ENCODE results near the gene GATA6. TPM values are rescaled to one million over a fixed set of nuclear protein-coding genes. Genes with fewer than 3 reads are reported as not detected.

GATA6 gene
- total RNA-seq, 1 donor from 2014 or later = 60.9 TPM

DNA sequence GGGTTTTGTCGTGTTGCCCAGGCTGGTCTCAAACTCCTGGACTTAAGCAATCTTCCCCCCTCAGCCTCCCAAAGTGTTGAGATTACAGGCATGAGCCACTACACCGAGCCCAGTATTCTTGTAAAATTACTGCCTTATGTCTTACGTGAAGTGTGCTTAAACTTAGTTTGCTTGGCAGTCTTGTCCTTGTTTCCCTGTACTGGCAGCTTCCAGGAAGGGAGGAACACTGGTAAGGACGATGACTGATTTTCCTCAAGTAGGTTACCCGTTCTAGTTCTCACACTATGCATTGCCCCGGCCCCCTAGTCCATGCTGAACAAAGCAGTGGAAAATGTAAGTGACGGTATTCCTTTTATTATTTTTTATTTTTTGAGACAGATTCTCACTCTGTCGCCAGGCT lies 19.7 kb upstream of the GATA6 start:
- H3K4me1 ChIP-seq = no peaks in the 10 kb centered on the region
- H3K4me3 ChIP-seq = no peak overlapping the region
- H3K27ac ChIP-seq (replicated peaks) = no peak overlapping the region
- intact Hi-C loops (cut with micrococcal nuclease) = no loop called here
- TF ChIP-seq, protein P1, sequence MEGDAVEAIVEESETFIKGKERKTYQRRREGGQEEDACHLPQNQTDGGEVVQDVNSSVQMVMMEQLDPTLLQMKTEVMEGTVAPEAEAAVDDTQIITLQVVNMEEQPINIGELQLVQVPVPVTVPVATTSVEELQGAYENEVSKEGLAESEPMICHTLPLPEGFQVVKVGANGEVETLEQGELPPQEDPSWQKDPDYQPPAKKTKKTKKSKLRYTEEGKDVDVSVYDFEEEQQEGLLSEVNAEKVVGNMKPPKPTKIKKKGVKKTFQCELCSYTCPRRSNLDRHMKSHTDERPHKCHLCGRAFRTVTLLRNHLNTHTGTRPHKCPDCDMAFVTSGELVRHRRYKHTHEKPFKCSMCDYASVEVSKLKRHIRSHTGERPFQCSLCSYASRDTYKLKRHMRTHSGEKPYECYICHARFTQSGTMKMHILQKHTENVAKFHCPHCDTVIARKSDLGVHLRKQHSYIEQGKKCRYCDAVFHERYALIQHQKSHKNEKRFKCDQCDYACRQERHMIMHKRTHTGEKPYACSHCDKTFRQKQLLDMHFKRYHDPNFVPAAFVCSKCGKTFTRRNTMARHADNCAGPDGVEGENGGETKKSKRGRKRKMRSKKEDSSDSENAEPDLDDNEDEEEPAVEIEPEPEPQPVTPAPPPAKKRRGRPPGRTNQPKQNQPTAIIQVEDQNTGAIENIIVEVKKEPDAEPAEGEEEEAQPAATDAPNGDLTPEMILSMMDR (IDR thresholded peaks at IDR 0.05; ENCODE audit: borderline replicate concordance) = no peak
- H3K27me3 ChIP-seq (ENCODE audit: low read depth) = no peaks in the 10 kb centered on the region
- no peaks in the 10 kb centered on the region for H3K9me3 ChIP-seq (replicated peaks)
- no peak for DNase-seq
- H3K36me3 ChIP-seq = no peaks in the 10 kb centered on the region

DNA sequence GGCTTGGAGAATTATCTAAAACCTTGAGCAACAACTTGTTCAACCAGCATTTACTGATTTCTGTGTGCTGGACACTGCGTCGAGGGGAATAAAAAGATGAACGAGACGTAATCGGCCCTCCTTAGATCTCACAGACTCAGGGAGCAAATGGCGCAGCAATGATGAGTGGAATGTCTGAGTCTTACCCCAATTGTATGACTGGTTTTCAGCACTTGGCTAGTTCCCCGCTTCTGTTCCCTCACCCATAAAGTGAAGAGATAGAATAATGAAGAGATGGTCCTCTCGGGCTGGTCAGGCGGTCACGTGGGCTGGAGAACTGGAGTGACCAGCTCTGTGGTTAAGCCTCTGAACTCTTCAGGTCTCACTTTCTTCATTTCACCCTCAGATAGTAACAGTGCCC lies 17.3 kb upstream of the GATA6 start:
- Histone ChIP-seq H3K27me3 (ENCODE audit: low read depth) (no peaks in the 10 kb centered on the region), H3K9me3 (replicated peaks) (no peaks in the 10 kb centered on the region), H3K4me3 (no peak overlapping the region), H3K36me3 (no peaks in the 10 kb centered on the region), H3K27ac (replicated peaks) (no peak overlapping the region), H3K4me1 (no peaks in the 10 kb centered on the region)
- no peak for DNase-seq
- TF ChIP-seq, protein P1 (IDR thresholded peaks at IDR 0.05; ENCODE audit: borderline replicate concordance) = no peak
- intact Hi-C loops (cut with micrococcal nuclease) = no loop called here

DNA sequence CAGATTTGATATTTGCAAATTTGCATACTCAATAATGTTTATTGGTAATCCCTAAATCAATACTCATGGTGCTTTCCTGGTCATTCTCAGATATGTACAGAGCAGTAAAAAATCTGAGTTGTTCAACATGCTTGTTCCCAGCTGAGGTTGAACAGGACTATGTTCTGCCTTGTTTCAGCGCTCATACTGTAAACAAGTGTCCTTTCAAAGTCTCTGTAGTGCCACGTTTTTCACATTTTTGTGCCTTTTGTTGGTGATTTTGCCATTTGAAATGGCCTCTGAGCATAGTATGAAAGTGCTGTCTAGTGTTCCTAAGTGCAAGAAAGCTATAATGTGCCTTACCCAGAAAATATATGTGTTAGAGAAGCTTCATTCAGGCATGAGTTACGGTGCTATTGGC lies 16.0 kb upstream of the GATA6 start:
- intact Hi-C loops (cut with micrococcal nuclease) = no loop called here
- DNase-seq = no peak
- Histone ChIP-seq H3K36me3 (no peaks in the 10 kb centered on the region), H3K4me3 (no peak overlapping the region), H3K27me3 (ENCODE audit: low read depth) (no peaks in the 10 kb centered on the region), H3K9me3 (replicated peaks) (no peaks in the 10 kb centered on the region), H3K4me1 (no peaks in the 10 kb centered on the region), H3K27ac (replicated peaks) (no peak overlapping the region)
- TF ChIP-seq, protein P1 (IDR thresholded peaks at IDR 0.05; ENCODE audit: borderline replicate concordance) = no peak

DNA sequence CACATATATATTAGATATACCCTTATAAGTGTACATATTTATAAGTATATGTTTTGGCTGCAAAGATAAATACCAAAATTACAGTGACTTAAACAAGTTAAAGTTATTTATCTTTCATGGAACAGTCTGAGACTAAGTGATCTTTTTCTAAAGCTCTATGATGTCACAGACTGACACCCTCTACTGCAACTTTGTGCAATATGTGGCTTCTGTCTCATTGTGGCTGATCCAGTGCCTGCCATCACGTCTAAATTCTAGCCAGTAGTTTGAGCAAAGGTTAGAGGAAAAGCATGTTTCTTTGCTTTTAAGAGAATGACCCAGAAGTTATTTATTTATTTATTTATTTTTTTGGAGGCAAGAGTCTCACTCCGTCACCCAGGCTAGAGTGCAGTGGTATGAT lies 13.8 kb upstream of the GATA6 start:
- Histone ChIP-seq H3K4me3 (no peak overlapping the region), H3K27ac (replicated peaks) (no peak overlapping the region), H3K9me3 (replicated peaks) (no peaks in the 10 kb centered on the region), H3K4me1 (peaks cover 3% of the 10 kb centered on the region), H3K27me3 (ENCODE audit: low read depth) (no peaks in the 10 kb centered on the region), H3K36me3 (no peaks in the 10 kb centered on the region)
- no peak for DNase-seq
- intact Hi-C loops (cut with micrococcal nuclease) = no loop called here
- TF ChIP-seq, protein P1 (IDR thresholded peaks at IDR 0.05; ENCODE audit: borderline replicate concordance) = no peak

DNA sequence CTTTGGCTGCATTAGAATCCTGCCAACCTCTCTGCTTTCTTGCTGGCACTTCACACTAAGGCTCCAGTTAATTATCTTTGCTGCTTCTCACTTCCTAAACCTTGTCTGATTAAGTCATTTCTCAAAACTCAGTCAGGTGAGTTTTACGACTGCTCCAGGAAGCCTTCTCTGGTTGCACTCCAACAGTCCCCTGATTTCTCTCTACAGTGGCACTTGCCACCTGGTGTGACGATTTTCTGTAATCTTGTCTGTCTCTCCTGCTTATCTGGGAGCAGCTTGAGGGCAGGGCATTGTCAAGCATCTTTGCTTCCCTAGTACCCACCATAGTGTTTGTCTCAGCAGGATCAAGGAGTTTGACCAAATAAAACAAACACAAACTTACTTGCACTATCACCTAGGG lies 10.4 kb upstream of the GATA6 start:
- Histone ChIP-seq H3K9me3 (replicated peaks) (no peaks in the 10 kb centered on the region), H3K36me3 (no peaks in the 10 kb centered on the region), H3K4me1 (peaks cover 28% of the 10 kb centered on the region), H3K27me3 (ENCODE audit: low read depth) (peaks cover 20% of the 10 kb centered on the region), H3K27ac (replicated peaks) (no peak overlapping the region), H3K4me3 (no peak overlapping the region)
- intact Hi-C loops (cut with micrococcal nuclease) = no loop called here
- DNase-seq = no peak
- TF ChIP-seq, protein P1 (IDR thresholded peaks at IDR 0.05; ENCODE audit: borderline replicate concordance) = no peak

DNA sequence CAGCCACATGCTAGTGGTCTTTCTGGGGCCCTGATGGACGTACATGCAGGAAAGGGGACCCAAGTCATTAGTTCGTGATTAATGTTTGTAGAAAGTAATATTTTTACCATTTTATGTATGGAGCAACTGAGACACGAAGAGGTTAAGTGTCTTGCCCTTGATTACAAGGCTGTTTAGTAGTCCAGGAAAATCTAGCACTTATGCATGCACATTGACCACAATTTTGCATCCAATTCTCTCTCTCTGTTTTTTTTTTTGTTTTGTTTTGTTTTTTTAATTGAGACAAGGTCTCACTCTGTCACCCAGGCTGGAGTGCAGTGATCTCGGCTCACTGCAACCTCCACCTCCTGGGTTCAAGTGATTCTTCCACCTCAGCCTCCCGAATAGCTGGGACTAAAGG lies 8.3 kb upstream of the GATA6 start:
- no peaks in the 10 kb centered on the region for H3K36me3 ChIP-seq
- H3K4me1 ChIP-seq = peaks cover 43% of the 10 kb centered on the region
- H3K27ac ChIP-seq (replicated peaks) = no peak overlapping the region
- TF ChIP-seq, protein P1 (IDR thresholded peaks at IDR 0.05; ENCODE audit: borderline replicate concordance) = no peak
- peaks cover 40% of the 10 kb centered on the region for H3K27me3 ChIP-seq (ENCODE audit: low read depth)
- DNase-seq = no peak
- no peak overlapping the region for H3K4me3 ChIP-seq
- intact Hi-C loops (cut with micrococcal nuclease) = loop anchor here (10.0 kb wide), 1 partner anchor 166 kb away; no protein-coding TSS in a partner anchor
- no peaks in the 10 kb centered on the region for H3K9me3 ChIP-seq (replicated peaks)
